B cell (primary cell): ENCODE data around the gene LIMK2. TPM values are rescaled to one million over a fixed set of nuclear protein-coding genes. Genes with fewer than 3 reads are reported as not detected.

Source experiments
- ATAC-seq: fragments of 200-7000 bp; cut with Tn5 transposase; one replicate; pipeline ENCODE4 v1.10.0; 2021; ENCODE audit warnings: low read depth, mild to moderate bottlenecking, moderate number of reproducible peaks, moderate library complexity
- CTCF ChIA-PET: fragments of 350-600 bp; sonication (Branson Sonifier 250); formaldehyde crosslinking; loops from one replicate; lab custom pipeline; 2021; ENCODE audit warnings: antibody characterized with exemption, inconsistent platforms; lab: Charles Lee
- POLR2A ChIA-PET: fragments of 350-600 bp; sonication (Branson Sonifier 250); formaldehyde crosslinking; loops from one replicate; lab custom pipeline; 2021; ENCODE audit warnings: antibody characterized with exemption; lab: Charles Lee
- DNase-seq: peaks from one replicate; pipeline ENCODE4 v3.0.0; 2013
- H2AFZ ChIP-seq: 2 replicates; pipeline ENCODE4 v1.6.1; 2012; ENCODE audit warnings: mild to moderate bottlenecking, low read depth, low read length; ENCODE audit not compliant: insufficient read depth, poor library complexity, severe bottlenecking
- H3K27ac ChIP-seq, 2 donors: 1 replicate in 1 of 2; 2 replicates in 1 of 2; pipeline ENCODE4 v1.5.1; 2012 to 2013; ENCODE audit warnings: low read length in 2 of 2, mild to moderate bottlenecking in 2 of 2, moderate library complexity in 1 of 2
- H3K27me3 ChIP-seq, 4 experiments: fragments of 200-600 bp in 1 of 4; sonication (generic) in 1 of 4; replicated peaks in 1 of 4; 1 replicate in 2 of 4; 2 replicates in 2 of 4; pipeline versions ENCODE4 v1.6.1 to v1.7.0; 2013 to 2016; ENCODE audit warnings: low read length in 3 of 4, mild to moderate bottlenecking in 2 of 4, mixed read lengths in 1 of 4, moderate library complexity in 1 of 4; ENCODE audit not compliant: insufficient read depth in 4 of 4, control insufficient read depth in 3 of 4; ENCODE audit errors: control extremely low read depth in 1 of 4
- H3K36me3 ChIP-seq, 2 experiments: replicated peaks in 1 of 2; 1 replicate in 1 of 2; 2 replicates in 1 of 2; pipeline versions ENCODE4 v1.6.1 to v1.7.1; 2013; ENCODE audit warnings: low read length in 1 of 2; ENCODE audit not compliant: insufficient read depth in 2 of 2, control insufficient read depth in 1 of 2; ENCODE audit errors: control extremely low read depth in 1 of 2, extremely low read depth in 1 of 2
- H3K4me1 ChIP-seq, 2 donors: fragments of 200-600 bp in 1 of 2; sonication (generic) in 1 of 2; 1 replicate in 1 of 2; 2 replicates in 1 of 2; pipeline versions ENCODE4 v1.5.1 to v1.6.1; 2013 to 2017; ENCODE audit warnings: low read length in 2 of 2; ENCODE audit not compliant: control insufficient read depth in 2 of 2, insufficient read depth in 2 of 2
- H3K4me2 ChIP-seq: replicated peaks from 2 replicates; pipeline ENCODE3; 2012; ENCODE audit warnings: mild to moderate bottlenecking, low read depth, low read length; ENCODE audit not compliant: poor library complexity, severe bottlenecking
- H3K4me3 ChIP-seq, 5 experiments: fragments of 200-600 bp in 1 of 5; sonication (generic) in 1 of 5; 1 replicate in 3 of 5; 2 replicates in 2 of 5; pipeline versions ENCODE4 v1.5.1 to v1.7.0; 2011 to 2016; ENCODE audit warnings: low read length in 4 of 5, mild to moderate bottlenecking in 4 of 5, low read depth in 2 of 5, control low read depth in 1 of 5, moderate library complexity in 1 of 5; ENCODE audit not compliant: insufficient read depth in 1 of 5; ENCODE audit errors: control extremely low read depth in 1 of 5, extremely low read depth in 1 of 5
- H3K79me2 ChIP-seq: fragments of 200-600 bp; sonication (generic); one replicate; pipeline ENCODE4 v1.6.0; 2016; ENCODE audit warnings: low read length; ENCODE audit not compliant: control insufficient read depth, insufficient read depth
- H3K9ac ChIP-seq: fragments of 200-600 bp; sonication (generic); 2 replicates; pipeline ENCODE4 v1.6.1; 2017; ENCODE audit warnings: mild to moderate bottlenecking, low read length, moderate library complexity
- H3K9me3 ChIP-seq, 3 donors: one replicate each; pipeline versions ENCODE4 v1.6.1 to v1.7.1; 2013; ENCODE audit warnings: low read length in 2 of 3; ENCODE audit not compliant: control insufficient read depth in 2 of 3, insufficient read depth in 1 of 3; ENCODE audit errors: control extremely low read depth in 1 of 3
- H4K20me1 ChIP-seq: 2 replicates; pipeline ENCODE4 v1.6.0; 2012; ENCODE audit warnings: mild to moderate bottlenecking, low read length; ENCODE audit not compliant: insufficient read depth, control insufficient read depth, poor library complexity, severe bottlenecking
- H3K27ac Mint-ChIP-seq: one replicate; pipeline ENCODE4 v1.8.0; 2021; ENCODE audit warnings: mixed read lengths
- H3K27me3 Mint-ChIP-seq: one replicate; pipeline ENCODE4 v1.8.0; 2021; ENCODE audit warnings: mixed read lengths
- H3K4me1 Mint-ChIP-seq: one replicate; pipeline ENCODE4 v1.8.0; 2021; ENCODE audit warnings: mixed read lengths
- H3K4me3 Mint-ChIP-seq: one replicate; pipeline ENCODE4 v1.8.0; 2021; ENCODE audit warnings: mixed read lengths
- H3K9me3 Mint-ChIP-seq: one replicate; pipeline ENCODE4 v1.8.0; 2022; ENCODE audit warnings: mixed read lengths; ENCODE audit not compliant: insufficient read depth
- CTCF ChIP-seq: fragments of 200-600 bp; IDR thresholded peaks from one replicate; pipeline ENCODE4 v1.8.0; 2022; ENCODE audit warnings: antibody characterized with exemption, mild to moderate bottlenecking
- EZH2 ChIP-seq: IDR thresholded peaks from 2 replicates; pipeline ENCODE4 v1.6.1; 2012; ENCODE audit warnings: borderline replicate concordance, low read depth, mild to moderate bottlenecking, moderate library complexity, low read length; ENCODE audit not compliant: insufficient read depth, poor library complexity, severe bottlenecking
- WGBS: methylation state at CpG from one replicate; pipeline ENCODE4 v1.1.5; 2013; ENCODE audit warnings: missing lambda C conversion rate; ENCODE audit not compliant: insufficient coverage; 5-methylcytosine and 5-hydroxymethylcytosine counted together
- intact Hi-C: fragments of 100-400 bp; cut with micrococcal nuclease; formaldehyde crosslinking; loops from one replicate; pipeline ENCODE4 v1.10.0; 2022
- polyA plus RNA-seq: library from polyadenylated mRNA; depleted of rRNA; stranded (reverse); fragments of >200 nt; gene quantifications from 2 replicates; pipeline ENCODE4 v1.2.3, GENCODE V29; 2012
- total RNA-seq, 2 donors: library from RNA; stranded (reverse); fragments of 120-200 nt in 1 of 2; gene quantifications; 1 replicate in 1 of 2; 2 replicates in 1 of 2; pipeline versions ENCODE4 v1.2.3 to v1.2.4, GENCODE V29; 2013 to 2022

LIMK2 gene
- total and polyA plus RNA-seq, 2 donors (not counting 1 experiment from before 2014, with no cell fraction given) = 6.8 to 20.2 TPM

- Mint-ChIP-seq H3K4me3 (no peak overlapping the region), H3K4me1 (peaks cover 5% of the 10 kb centered on the region), H3K27me3 (no peaks in the 10 kb centered on the region), H3K27ac (no peak overlapping the region), H3K9me3 (no peaks in the 10 kb centered on the region)
- Histone ChIP-seq H3K9me3 (peaks cover 0 to 6% (median 3%) of the 10 kb centered on the region in 3 donors), H3K4me3 (no peak overlapping the region), H3K27me3 (no peaks in the 10 kb centered on the region), H3K4me1 (no peaks in the 10 kb centered on the region), H3K9ac (no peak overlapping the region), H3K4me2 (no peak overlapping the region), H4K20me1 (peaks cover 44% of the 10 kb centered on the region), H3K36me3 (peaks cover 0 to 28% of the 10 kb centered on the region in 2 experiments), H3K27ac (no peak overlapping the region), H3K79me2 (peaks cover 58% of the 10 kb centered on the region), H2AFZ (no peak overlapping the region)
- intact Hi-C loops = no loop called here
- DNase-seq (no peak), ATAC-seq (no peak)
- TF ChIP-seq EZH2 = no peak
- no peak for TF ChIP-seq CTCF
- ChIA-PET CTCF (no interaction called here), POLR2A (no interaction called here)
- WGBS = 100% methylated on average over 1 of the region's 1 CpG
Observed at GRCh38 chr22:31179345-31179744, 32.8 kb upstream of the LIMK2 start.

GRCh38 chr22:31184015-31184414 is 28.1 kb upstream of the LIMK2 start:
- ATAC-seq = no peak
- intact Hi-C loops = no loop called here
- Histone ChIP-seq H3K27ac (no peak overlapping the region), H3K9ac (no peak overlapping the region), H3K9me3 (peaks cover 0 to 6% (median 3%) of the 10 kb centered on the region in 3 donors), H3K79me2 (peaks cover 22% of the 10 kb centered on the region), H4K20me1 (peaks cover 18% of the 10 kb centered on the region), H3K36me3 (peaks cover 0 to 31% of the 10 kb centered on the region in 2 experiments), H3K4me1 (no peaks in the 10 kb centered on the region), H3K4me2 (no peak overlapping the region), H3K4me3 (no peak overlapping the region), H2AFZ (no peak overlapping the region), H3K27me3 (no peaks in the 10 kb centered on the region)
- CTCF ChIA-PET = no interaction called here
- DNase-seq = no peak
- H3K9me3 Mint-ChIP-seq = no peaks in the 10 kb centered on the region
- peaks cover 2% of the 10 kb centered on the region for H3K4me1 Mint-ChIP-seq
- WGBS = 95% methylated on average over 19 of the region's 30 CpGs
- POLR2A ChIA-PET = no interaction called here
- TF ChIP-seq EZH2 = no peak
- H3K4me3 Mint-ChIP-seq = no peak overlapping the region
- H3K27me3 Mint-ChIP-seq = no peaks in the 10 kb centered on the region
- H3K27ac Mint-ChIP-seq = no peak overlapping the region
